Activated naive CD4-positive, alpha-beta T cell treated with anti-CD3 and anti-CD28 coated beads, Interleukin-2, amount 50 U/mL, for 16 hours (primary cell): Measurements from ENCODE around the gene CYB5A.
"Not testable (repeated sequence)": the region's sequence is repeated elsewhere in the genome, so short reads cannot be mapped to it uniquely, and the experiment has no call there.

ENCODE experiments used
- DNase-seq: peaks from one replicate; pipeline ENCODE4 v3.0.0-alpha.2; 2020

Gene CYB5A

GRCh38 chr18:74294526-74294925 is 2.8 kb upstream of the CYB5A start:
- no peak for DNase-seq

DNA sequence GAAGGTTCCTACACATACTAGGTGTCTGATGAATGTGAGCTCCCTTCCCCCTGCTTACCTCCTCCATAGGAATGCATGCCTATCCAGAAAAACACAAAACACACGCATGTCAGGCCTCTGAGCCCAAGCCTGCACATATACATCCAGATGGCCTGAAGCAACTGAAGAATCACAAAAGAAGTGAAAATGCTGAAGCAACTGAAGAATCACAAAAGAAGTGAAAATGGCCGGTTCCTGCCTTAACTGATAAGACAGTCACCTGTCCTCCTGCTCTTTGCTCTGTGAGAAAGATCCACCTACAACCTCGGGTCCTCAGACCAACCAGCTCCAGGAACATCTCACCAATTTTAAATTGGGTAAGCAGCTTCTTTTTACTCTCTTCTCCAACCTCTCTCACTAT is 1.2 kb upstream of the CYB5A start:
- not testable (repeated sequence) for DNase-seq

DNA sequence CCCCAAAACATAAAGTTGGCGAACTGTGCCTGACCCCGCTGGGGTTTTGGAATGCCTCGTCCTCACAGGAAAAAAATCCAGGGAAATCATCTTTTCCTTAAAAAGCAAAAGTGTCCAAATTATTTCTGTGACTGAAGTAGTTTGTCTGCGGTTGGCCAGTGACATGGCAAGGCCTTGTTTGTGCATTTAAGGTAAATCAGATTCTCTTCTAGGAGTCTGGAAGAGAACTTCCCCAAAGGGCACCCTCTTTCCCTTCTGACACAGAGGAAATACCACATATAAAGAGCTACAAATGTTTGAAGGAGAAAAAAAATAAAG is 737 bp upstream of the CYB5A start:
- no peak for DNase-seq

DNA sequence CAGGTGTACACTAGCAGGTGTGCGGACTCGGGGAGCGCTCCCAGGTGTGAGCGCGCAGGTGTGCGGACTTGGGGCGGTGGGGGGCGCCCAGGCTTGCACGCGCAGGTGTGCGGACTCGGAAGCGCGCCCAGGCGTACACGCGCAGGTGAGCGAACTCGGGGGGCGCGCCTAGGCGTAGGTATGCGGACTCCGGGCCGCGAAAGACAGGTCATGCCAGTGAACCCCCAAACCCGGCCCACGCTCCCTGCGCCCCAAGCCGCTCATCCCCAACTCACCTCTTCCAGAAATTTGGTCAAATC is 342 bp downstream of the CYB5A start:
- no peak for DNase-seq

DNA sequence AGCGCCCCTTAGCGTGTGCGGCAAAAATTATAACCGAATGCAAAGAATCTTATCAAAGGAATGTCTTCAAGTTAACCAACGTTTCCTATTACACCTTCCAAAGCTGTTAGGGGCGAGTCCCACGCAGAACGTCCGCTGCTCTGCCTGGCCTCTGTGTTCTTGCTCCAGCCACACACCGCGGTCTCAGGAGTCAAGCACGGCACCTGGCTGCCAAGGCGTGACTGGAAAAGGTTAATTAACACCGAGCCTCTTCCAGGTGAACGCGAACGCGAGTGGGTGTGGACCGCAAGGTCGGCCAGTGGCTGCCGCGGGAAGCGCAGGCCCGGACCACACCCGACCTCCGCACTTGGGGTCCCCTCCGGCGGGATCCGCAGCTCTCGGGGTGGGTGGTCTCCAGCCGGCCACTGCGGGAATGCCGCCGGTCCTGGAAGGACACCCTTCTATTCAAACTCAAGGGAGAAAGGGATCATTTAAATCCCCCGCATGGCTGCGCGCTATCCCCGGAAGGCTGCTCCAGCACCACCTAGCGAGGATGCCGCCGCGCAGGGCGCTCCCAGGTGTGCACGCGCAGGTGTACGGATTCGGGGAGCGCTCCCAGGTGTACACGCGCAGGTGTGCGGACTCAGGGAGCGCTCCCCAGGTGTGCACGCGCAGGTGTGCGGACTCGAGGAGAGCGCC is 830 bp downstream of the CYB5A start:
- no peak for DNase-seq

- DNase-seq: no peak
These were observed 1.7 kb downstream of the CYB5A start for GRCh38 chr18:74290021-74290420.

GRCh38 chr18:74289137-74289536 is 2.6 kb downstream of the CYB5A start:
- DNase-seq: no peak

DNA sequence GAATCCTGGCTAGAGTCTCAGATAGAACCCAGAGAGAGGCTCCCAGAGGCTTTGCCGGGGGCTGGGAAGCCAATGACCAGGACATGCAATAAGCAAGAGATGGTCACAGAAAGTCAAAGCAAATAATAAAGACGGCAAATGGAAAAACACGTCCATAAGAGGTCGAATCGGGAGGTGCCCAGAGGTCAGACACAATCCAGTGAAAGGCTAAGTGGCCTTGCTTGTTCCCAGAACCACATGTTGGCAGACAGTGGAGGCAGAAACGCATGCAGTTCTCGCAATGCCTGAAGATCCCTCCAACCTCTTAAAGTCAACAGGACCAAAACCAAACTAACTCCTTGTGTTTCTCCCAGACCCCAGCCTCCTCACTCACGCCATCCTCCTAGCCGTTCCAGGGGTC is 3.0 kb downstream of the CYB5A start:
- DNase-seq: no peak

DNA sequence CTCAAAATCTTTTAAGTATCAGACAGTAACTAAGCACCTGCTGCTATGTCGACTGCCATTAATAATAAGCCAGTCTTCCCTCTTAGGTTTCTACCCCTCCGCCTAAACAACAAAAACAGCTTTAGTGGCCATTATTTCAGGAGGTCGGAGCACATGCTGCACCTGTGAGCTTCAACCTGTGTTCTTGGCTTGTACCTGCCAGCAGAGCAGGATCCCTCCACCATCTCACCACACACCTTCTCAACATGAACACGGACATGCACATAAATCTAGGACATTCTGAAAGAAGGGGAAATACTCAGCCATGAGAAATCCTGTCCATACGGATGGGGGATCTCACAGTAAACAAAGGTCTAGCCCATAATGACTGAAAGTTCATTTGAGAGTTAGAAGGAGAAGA is 3.7 kb downstream of the CYB5A start:
- DNase-seq: no peak

- DNase-seq: no peak
These were observed 4.9 kb downstream of the CYB5A start for GRCh38 chr18:74286856-74287255.

GRCh38 chr18:74286106-74286855 is 5.5 kb downstream of the CYB5A start:
- no peak for DNase-seq

DNA sequence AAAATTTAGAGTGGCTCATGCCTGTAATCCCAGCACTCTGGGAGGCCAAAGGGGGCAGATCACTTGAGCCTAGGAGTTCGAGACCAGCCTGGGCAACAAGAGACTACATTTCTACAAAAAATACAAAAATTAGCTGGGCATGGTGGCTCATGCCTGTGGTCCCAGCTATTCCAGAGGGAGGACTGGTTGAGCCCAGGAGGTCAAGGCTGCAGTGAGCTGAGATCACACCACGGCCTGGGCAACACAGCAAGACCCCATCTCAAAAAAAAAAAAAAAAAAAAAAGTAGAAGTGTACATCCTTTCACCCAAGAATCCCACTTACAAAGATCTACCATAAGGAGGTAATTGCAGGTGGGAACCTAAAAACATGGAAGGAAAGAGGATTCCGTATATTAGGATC is 6.2 kb downstream of the CYB5A start:
- not testable (repeated sequence) for DNase-seq

DNA sequence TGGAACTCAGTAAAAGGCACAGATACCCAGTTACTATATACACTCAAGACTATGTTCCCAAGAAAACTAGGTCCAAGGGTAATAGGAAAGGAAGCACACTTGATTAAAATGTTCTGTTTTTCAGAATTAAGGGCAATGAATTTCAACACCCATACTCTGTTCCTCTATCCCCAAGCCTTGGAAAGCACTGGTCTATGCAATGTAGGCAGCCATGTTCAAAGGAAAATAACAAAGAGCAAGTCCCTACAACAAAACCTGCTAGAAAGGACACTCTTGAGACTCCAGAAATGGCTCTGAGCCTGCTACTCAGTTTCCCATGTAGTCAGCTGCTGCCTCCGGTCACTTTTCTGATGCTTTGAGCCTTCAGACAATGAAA is 6.8 kb downstream of the CYB5A start:
- DNase-seq: no peak

GRCh38 chr18:74284191-74284979 is 7.4 kb downstream of the CYB5A start:
- no peak for DNase-seq

- no peak for DNase-seq
These were observed 8.1 kb downstream of the CYB5A start for GRCh38 chr18:74283646-74284045.

DNA sequence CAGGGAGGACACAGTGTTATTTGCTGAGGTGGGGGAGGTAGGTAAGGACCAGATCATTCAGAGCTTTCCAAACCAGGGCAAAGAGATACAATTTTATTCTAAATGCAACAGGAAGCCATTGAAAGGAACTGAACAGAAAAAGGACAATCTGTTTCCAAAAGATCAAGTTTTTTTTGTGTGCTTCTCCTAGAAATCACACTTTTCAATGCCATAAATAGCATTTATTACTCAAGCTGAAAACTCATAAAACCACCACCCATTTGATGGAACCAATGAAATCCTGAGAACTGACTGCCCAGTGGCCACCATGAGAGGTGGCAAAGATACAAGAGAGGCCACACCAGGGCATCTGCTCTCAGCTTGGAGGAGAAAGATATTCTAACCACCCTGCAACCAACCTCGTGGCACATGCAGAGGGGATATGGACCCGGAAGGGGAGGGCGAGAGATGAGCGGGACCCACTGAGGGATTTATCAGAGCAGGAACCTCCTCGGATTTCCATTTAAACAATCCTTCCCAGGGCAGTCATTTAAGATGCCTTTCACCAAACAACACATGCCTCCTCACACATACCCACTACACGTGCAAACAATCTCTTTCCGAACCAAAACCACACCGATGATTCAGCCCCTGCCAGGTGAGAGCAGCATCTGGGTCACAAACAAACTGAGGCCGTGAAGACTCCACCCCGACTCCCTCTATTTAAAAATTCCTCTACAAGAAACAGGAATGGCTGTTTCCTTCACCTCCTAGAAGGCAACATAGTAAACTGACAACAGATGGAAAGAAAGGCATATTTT is 8.8 kb downstream of the CYB5A start:
- DNase-seq: no peak

- no peak for DNase-seq
These were observed 9.6 kb downstream of the CYB5A start for GRCh38 chr18:74281980-74282754.

GRCh38 chr18:74281011-74281979 is 10.5 kb downstream of the CYB5A start:
- DNase-seq: no peak

DNA sequence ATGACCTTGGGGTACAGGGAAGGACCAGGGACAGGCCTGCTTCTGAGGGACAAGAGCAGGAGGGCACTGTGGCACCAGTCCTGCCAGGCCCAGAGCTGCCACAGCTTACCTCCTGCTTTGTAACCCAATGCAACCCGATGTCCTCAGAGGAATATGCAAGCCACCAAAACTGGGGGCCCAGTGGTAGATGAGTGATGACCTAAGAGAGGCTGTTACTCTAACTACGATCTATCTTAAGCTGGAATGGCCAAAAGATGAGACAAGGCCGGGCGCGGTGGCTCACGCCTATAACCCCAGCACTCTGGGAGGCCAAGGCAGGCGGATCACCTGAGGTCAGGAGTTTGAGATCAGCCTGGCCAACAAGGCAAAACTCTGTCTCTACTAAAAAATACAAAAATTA is 12.8 kb downstream of the CYB5A start:
- DNase-seq: no peak

DNA sequence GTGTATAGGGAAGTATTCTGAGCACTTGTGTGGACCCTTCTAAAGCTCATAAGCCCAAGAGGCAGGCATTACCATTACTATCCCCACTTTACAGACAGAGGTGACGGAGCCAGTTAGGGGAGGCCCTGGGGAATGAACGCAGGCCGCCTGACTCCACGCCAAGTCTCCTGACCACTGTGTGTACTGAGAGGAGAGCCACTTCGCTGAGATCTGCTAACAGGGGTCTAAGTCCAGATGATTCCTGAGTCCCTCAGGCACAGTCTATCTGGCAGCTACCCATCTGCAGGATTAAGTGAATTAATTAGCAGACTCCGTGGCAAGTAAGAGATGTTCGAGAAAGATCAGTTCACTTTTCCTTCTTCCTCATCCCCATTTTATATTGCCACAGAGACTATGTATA is 13.7 kb downstream of the CYB5A start:
- DNase-seq: no peak

GRCh38 chr18:74277296-74277695 is 14.5 kb downstream of the CYB5A start:
- no peak for DNase-seq
